ENCODE measurements around the gene SPRYD3.

Gene SPRYD3

DNA sequence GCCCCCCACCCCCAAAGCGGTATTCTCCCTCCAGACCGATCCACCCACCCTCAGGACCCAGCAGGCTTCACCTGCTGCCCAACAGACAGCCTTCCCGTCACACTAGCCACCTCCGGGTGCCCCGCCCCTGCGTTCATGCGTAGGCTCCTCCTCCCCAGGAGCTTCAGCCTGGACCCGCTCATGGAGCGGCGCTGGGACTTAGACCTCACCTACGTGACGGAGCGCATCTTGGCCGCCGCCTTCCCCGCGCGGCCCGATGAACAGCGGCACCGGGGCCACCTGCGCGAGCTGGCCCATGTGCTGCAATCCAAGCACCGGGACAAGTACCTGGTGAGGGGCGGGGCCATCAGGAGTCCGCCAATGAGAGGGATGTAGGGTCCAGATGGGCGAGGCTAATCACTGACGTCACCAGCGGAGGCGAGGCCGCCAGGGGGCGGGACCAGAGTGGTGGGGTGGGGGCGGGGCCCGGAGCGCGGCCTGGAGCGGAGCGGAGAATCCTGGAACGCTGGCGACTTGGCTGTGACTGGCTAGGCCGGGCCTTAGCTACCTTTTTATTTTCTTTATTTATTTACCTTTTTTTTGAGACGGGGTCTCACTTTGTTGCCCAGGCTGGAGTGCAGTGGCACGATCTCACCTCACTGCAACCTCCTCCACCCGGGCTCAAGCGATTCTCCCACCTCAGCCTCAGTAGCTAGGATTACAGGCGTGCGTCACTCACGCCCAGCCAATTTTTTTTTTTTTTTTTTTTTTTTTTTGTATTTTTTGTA lies 24.9 kb downstream of the SPRYD3 start (continued):
- TF ChIP-seq KLF10 (tag by site-specific recombination; IDR thresholded peaks at IDR 0.05), result peak; percentile 29; the same call in 1 of the 2 replicates
- TF ChIP-seq ZNF747 (tag by site-specific recombination; IDR thresholded peaks at IDR 0.05), result no peak
- peak; percentile 18; the same call in 1 of the 2 replicates for TF ChIP-seq ZNF76 (tag by site-specific recombination; IDR thresholded peaks at IDR 0.05; ENCODE audit: borderline replicate concordance, low read depth)
- TF ChIP-seq SCRT2 (tag by site-specific recombination; IDR thresholded peaks at IDR 0.05), result peak; percentile 66
- peak; percentile 98 for TF ChIP-seq ATF2 (tag by site-specific recombination; IDR thresholded peaks at IDR 0.05; ENCODE audit: low read depth)
- no peak for TF ChIP-seq ZNF221 (tag by site-specific recombination; IDR thresholded peaks at IDR 0.05; ENCODE audit: borderline replicate concordance)
- TF ChIP-seq REST (tag by site-specific recombination; IDR thresholded peaks at IDR 0.05), result no peak
- no peak for TF ChIP-seq ZSCAN30 (tag by site-specific recombination; IDR thresholded peaks at IDR 0.05)
- TF ChIP-seq ZNF585B (tag by site-specific recombination; IDR thresholded peaks at IDR 0.05), result no peak
- no peak for TF ChIP-seq ZFP37 (tag by site-specific recombination; IDR thresholded peaks at IDR 0.05)
- TF ChIP-seq GLI2 (tag by site-specific recombination; IDR thresholded peaks at IDR 0.05; ENCODE audit: borderline replicate concordance, low read depth), result no peak
- TF ChIP-seq ZNF16 (tag by site-specific recombination; IDR thresholded peaks at IDR 0.05; ENCODE audit: low read depth), result no peak
- TF ChIP-seq, protein P1, sequence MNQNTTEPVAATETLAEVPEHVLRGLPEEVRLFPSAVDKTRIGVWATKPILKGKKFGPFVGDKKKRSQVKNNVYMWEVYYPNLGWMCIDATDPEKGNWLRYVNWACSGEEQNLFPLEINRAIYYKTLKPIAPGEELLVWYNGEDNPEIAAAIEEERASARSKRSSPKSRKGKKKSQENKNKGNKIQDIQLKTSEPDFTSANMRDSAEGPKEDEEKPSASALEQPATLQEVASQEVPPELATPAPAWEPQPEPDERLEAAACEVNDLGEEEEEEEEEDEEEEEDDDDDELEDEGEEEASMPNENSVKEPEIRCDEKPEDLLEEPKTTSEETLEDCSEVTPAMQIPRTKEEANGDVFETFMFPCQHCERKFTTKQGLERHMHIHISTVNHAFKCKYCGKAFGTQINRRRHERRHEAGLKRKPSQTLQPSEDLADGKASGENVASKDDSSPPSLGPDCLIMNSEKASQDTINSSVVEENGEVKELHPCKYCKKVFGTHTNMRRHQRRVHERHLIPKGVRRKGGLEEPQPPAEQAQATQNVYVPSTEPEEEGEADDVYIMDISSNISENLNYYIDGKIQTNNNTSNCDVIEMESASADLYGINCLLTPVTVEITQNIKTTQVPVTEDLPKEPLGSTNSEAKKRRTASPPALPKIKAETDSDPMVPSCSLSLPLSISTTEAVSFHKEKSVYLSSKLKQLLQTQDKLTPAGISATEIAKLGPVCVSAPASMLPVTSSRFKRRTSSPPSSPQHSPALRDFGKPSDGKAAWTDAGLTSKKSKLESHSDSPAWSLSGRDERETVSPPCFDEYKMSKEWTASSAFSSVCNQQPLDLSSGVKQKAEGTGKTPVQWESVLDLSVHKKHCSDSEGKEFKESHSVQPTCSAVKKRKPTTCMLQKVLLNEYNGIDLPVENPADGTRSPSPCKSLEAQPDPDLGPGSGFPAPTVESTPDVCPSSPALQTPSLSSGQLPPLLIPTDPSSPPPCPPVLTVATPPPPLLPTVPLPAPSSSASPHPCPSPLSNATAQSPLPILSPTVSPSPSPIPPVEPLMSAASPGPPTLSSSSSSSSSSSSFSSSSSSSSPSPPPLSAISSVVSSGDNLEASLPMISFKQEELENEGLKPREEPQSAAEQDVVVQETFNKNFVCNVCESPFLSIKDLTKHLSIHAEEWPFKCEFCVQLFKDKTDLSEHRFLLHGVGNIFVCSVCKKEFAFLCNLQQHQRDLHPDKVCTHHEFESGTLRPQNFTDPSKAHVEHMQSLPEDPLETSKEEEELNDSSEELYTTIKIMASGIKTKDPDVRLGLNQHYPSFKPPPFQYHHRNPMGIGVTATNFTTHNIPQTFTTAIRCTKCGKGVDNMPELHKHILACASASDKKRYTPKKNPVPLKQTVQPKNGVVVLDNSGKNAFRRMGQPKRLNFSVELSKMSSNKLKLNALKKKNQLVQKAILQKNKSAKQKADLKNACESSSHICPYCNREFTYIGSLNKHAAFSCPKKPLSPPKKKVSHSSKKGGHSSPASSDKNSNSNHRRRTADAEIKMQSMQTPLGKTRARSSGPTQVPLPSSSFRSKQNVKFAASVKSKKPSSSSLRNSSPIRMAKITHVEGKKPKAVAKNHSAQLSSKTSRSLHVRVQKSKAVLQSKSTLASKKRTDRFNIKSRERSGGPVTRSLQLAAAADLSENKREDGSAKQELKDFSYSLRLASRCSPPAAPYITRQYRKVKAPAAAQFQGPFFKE (tag by site-specific recombination; IDR thresholded peaks at IDR 0.05; ENCODE audit: borderline replicate concordance), result no peak
- no peak for TF ChIP-seq ZNF529 (tag by site-specific recombination; IDR thresholded peaks at IDR 0.05; ENCODE audit: insufficient replicate concordance)
- no peak for TF ChIP-seq ZNF174 (tag by site-specific recombination; IDR thresholded peaks at IDR 0.05)
- no peak for TF ChIP-seq ZNF488 (tag by site-specific recombination; IDR thresholded peaks at IDR 0.05)
- no peak for TF ChIP-seq OSR2 (tag by site-specific recombination; IDR thresholded peaks at IDR 0.05)
- TF ChIP-seq, protein P2, sequence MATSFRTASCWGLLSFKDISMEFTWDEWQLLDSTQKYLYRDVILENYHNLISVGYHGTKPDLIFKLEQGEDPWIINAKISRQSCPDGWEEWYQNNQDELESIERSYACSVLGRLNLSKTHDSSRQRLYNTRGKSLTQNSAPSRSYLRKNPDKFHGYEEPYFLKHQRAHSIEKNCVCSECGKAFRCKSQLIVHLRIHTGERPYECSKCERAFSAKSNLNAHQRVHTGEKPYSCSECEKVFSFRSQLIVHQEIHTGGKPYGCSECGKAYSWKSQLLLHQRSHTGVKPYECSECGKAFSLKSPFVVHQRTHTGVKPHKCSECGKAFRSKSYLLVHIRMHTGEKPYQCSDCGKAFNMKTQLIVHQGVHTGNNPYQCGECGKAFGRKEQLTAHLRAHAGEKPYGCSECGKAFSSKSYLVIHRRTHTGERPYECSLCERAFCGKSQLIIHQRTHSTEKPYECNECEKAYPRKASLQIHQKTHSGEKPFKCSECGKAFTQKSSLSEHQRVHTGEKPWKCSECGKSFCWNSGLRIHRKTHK (tag by site-specific recombination; IDR thresholded peaks at IDR 0.05), result no peak
- no peak for TF ChIP-seq ZNF792 (tag by site-specific recombination; IDR thresholded peaks at IDR 0.05)
- peak; percentile 85 for TF ChIP-seq ZBTB6 (tag by site-specific recombination; IDR thresholded peaks at IDR 0.05)
- TF ChIP-seq GLIS1 (tag by site-specific recombination; IDR thresholded peaks at IDR 0.05), result peak; percentile 49
- 0 out of 2 replicates have a peak, but pooled peaks have one; percentile 42 for TF ChIP-seq SP7 (tag by site-specific recombination; IDR thresholded peaks at IDR 0.05)
- TF ChIP-seq ZNF629 (tag by site-specific recombination; IDR thresholded peaks at IDR 0.05), result peak; percentile 54; the same call in 1 of the 2 replicates
- TF ChIP-seq ZNF830 (tag by site-specific recombination; IDR thresholded peaks at IDR 0.05; ENCODE audit: low read depth), result no peak
- TF ChIP-seq ZNF558 (tag by site-specific recombination; IDR thresholded peaks at IDR 0.05), result no peak
